ENCODE data around the gene HSPA12B. TPM values are rescaled to one million over a fixed set of nuclear protein-coding genes. Genes with fewer than 3 reads are reported as not detected.

The HSPA12B gene
- total RNA-seq, 1 donor, result not detected

GRCh38 chr20:3783068-3783489 is 50.6 kb downstream of the HSPA12B start:
- H3K4me3 ChIP-seq (ENCODE audit: low read depth, low read length), result no peak overlapping the region
- no peak for TF ChIP-seq CTCF (IDR thresholded peaks at IDR 0.05; ENCODE audit: insufficient read depth, low read depth, low read length)
- DNase-seq (ENCODE audit: low read depth), result no peak

GRCh38 chr20:3783511-3784195 is 51.2 kb downstream of the HSPA12B start:
- DNase-seq (ENCODE audit: low read depth), result no peak
- no peak overlapping the region for H3K4me3 ChIP-seq (ENCODE audit: low read depth, low read length)
- no peak for TF ChIP-seq CTCF (IDR thresholded peaks at IDR 0.05; ENCODE audit: insufficient read depth, low read depth, low read length)

- DNase-seq (ENCODE audit: low read depth), result no peak
- H3K4me3 ChIP-seq (ENCODE audit: low read depth, low read length), result peak overlapping the region; percentile 74
- TF ChIP-seq CTCF (IDR thresholded peaks at IDR 0.05; ENCODE audit: insufficient read depth, low read depth, low read length), result no peak
Observed at GRCh38 chr20:3784216-3784853, 51.9 kb downstream of the HSPA12B start.

GRCh38 chr20:3784863-3785239 is 52.4 kb downstream of the HSPA12B start:
- no peak for TF ChIP-seq CTCF (IDR thresholded peaks at IDR 0.05; ENCODE audit: insufficient read depth, low read depth, low read length)
- peak overlapping the region; percentile 74 for H3K4me3 ChIP-seq (ENCODE audit: low read depth, low read length)

GRCh38 chr20:3785240-3786125 is 53.0 kb downstream of the HSPA12B start:
- H3K4me3 ChIP-seq (ENCODE audit: low read depth, low read length), result peak overlapping the region; percentile 74
- DNase-seq (ENCODE audit: low read depth), result no peak
- no peak for TF ChIP-seq CTCF (IDR thresholded peaks at IDR 0.05; ENCODE audit: insufficient read depth, low read depth, low read length)

More at GRCh38 chr20:3784863-3785239, 52.4 kb downstream of the HSPA12B start:
- DNase-seq (ENCODE audit: low read depth), result no peak

GRCh38 chr20:3786126-3786484 is 53.6 kb downstream of the HSPA12B start:
- H3K4me3 ChIP-seq (ENCODE audit: low read depth, low read length), result peak overlapping the region; percentile 74
- TF ChIP-seq CTCF (IDR thresholded peaks at IDR 0.05; ENCODE audit: insufficient read depth, low read depth, low read length), result no peak
- DNase-seq (ENCODE audit: low read depth), result peak; percentile 64
